SJCRH30 (cell line): Measurements from ENCODE around the gene PRM3. TPM values are rescaled to one million over a fixed set of nuclear protein-coding genes. Genes with fewer than 3 reads are reported as not detected.

Experiments
- DNase-seq, 2 experiments: peaks; one replicate each; pipeline ENCODE4 v3.0.0-alpha.2; 2015 to 2020
- H3K27ac ChIP-seq: fragments of 250-450 bp; sonication (Bioruptor Pico); 2 replicates; pipeline ENCODE4 v1.5.1; 2020; ENCODE audit warnings: mild to moderate bottlenecking, moderate library complexity
- H3K27me3 ChIP-seq: fragments of 250-450 bp; sonication (Bioruptor Pico); 2 replicates; pipeline ENCODE4 v1.5.1; 2020; ENCODE audit warnings: mild to moderate bottlenecking, moderate library complexity
- H3K36me3 ChIP-seq: fragments of 250-450 bp; sonication (Bioruptor Pico); 2 replicates; pipeline ENCODE4 v1.5.1; 2020; ENCODE audit warnings: mild to moderate bottlenecking, moderate library complexity
- H3K4me1 ChIP-seq: fragments of 250-450 bp; sonication (Bioruptor Pico); 2 replicates; pipeline ENCODE4 v1.5.1; 2020; ENCODE audit warnings: mild to moderate bottlenecking, moderate library complexity
- H3K4me3 ChIP-seq: fragments of 250-450 bp; sonication (Bioruptor Pico); 2 replicates; pipeline ENCODE4 v1.5.1; 2020; ENCODE audit warnings: mild to moderate bottlenecking, moderate library complexity
- H3K9me3 ChIP-seq: fragments of 250-450 bp; sonication (Bioruptor Pico); replicated peaks from 2 replicates; pipeline ENCODE4 v1.5.1; 2020; ENCODE audit warnings: mild to moderate bottlenecking, moderate library complexity
- total RNA-seq: library from RNA; depleted of rRNA; stranded (reverse); fragments of >200 nt; shearing (Covaris generic); gene quantifications from 2 replicates; pipeline ENCODE4 v1.2.3, GENCODE V29; 2014

Gene PRM3
- total RNA-seq, 1 experiment from 2014 or later: not detected

DNA sequence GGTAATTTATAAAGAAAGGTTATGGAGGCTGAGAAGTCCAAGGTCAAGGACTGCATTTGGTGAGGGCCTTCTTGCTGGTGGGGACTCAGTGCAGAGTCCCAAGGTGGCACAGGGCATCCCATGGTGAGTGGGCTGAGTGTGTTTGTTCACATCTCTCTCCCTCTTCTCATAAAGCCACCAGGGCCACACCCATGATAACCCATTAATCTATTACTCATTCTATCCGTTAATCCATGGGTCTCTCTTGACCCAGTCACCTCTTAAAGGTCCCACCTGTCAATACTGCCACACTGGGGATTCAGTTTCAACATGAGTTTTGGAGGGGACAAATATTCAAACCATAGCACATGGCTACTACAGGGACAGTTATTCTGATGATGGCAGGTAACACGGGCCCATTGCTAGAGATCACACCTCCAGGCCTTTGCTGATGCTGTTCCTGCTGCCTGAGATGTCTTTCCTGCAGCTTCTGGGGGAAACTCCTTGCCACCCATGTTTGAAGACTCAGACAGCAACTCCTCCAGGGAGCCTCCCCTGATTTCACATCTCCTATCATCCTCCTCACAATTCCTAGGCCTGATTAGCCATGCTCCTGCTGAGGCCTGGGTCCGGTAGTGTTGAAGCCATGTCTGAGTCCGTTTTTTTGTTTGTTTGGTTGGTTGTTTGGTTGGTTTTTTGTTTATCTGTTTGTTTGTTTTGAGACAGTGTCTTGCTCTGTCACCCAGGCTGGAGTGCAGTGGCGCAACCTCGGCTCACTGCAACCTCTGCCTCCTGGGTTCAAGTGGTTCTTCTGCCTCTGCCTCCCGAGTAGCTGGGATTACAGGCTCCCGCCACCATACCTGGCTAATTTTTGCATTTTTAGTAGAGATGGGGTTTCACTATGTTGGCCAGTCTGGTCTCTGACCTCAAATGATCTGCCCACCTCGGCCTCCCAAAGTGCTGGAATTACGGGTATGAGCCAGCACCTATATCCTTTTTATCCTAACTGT, 33.5 kb downstream of the PRM3 start:
- Histone ChIP-seq H3K36me3 (no peaks in the 10 kb centered on the region), H3K4me1 (no peaks in the 10 kb centered on the region; the same call in 1 of the 2 replicates), H3K27ac (no peak overlapping the region), H3K27me3 (no peaks in the 10 kb centered on the region), H3K9me3 (no peaks in the 10 kb centered on the region), H3K4me3 (no peak overlapping the region)
- DNase-seq: no peak

DNA sequence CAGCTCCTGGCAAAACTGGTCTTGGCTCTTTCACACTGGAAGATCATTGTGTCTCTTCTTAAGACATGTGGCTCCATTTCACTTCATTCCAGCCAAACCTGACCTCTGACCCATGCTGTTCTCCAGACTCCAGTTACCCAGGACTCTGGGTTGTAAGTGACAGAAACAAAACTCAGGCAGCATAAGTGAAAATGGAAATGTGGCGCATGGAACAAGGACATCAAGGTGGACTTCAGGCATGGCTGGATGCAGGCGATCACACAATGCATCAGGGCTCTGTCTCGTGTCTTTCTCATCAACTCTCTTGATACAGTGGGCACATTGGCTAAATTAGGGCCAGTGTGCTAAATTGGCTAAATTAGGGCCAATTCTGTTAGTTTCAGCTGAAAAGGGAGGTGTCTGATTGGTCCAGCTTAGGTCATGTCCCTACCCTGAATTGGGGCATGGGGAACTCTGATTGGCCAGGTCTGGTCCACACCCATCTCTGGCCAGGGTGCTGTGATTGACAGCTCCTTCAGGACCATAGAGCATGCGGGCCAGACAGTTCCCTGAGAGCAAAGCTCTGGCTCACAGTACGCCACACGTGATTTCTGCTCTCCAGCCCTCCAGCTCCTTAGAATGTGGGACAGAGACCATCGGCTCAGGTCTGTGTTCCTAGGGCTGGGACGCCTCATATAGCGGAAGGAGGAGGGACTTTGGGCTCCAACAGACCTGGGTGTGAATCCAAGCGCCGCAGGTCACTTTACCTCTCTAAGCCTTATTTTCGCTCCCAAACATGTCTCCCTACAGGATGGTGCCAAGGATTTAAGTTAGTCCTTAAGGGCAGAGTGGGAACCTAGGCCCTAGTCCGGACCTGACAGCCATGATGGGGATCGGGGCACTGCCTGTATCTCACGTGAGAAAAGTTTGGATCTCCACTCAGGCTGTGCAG, 34.9 kb downstream of the PRM3 start:
- Histone ChIP-seq H3K9me3 (no peaks in the 10 kb centered on the region), H3K4me1 (no peaks in the 10 kb centered on the region; the same call in 1 of the 2 replicates), H3K4me3 (no peak overlapping the region), H3K27me3 (no peaks in the 10 kb centered on the region), H3K36me3 (no peaks in the 10 kb centered on the region), H3K27ac (no peak overlapping the region)
- DNase-seq: no peak

DNA sequence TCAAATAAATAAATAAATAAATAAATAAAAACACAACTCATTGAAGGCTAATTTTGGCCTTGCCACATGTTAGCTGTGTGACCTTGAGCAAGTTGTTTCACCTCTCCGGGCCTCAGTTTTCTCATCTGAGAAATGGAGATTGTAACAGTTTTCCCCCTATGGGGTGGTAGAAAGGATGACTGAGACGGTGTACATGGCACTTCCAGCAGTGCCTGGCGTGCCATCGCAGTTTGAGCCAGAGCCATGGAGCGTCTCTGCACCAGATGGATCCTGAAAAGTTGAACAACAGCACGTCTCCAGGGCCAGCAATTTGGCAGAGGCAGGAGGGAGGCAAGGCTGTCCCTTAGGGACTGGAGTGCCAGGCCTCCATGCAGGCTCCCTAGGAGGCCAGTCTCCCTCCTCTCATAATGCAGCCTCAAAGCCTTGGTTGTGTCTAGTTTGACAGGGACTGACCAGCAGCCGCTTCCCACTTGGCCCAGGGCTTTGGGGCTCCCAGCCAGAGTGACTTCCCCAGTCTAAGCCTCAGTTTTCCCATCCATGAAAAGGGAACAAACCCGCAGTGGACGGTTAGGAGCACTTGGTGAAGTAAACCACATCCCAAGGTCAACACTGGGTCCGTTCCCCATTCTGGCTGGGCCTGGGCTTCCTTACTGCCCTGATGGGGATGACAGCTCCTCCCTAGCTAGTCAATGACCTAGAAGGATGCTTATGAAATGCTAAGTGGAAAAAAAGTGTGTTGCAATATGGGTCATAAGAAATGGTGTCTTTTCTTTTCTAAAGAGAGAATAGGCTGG, 36.8 kb downstream of the PRM3 start:
- Histone ChIP-seq H3K9me3 (no peaks in the 10 kb centered on the region), H3K4me1 (no peaks in the 10 kb centered on the region; the same call in 1 of the 2 replicates), H3K27ac (no peak overlapping the region), H3K27me3 (no peaks in the 10 kb centered on the region), H3K4me3 (no peak overlapping the region), H3K36me3 (no peaks in the 10 kb centered on the region)
- no peak for DNase-seq

DNA sequence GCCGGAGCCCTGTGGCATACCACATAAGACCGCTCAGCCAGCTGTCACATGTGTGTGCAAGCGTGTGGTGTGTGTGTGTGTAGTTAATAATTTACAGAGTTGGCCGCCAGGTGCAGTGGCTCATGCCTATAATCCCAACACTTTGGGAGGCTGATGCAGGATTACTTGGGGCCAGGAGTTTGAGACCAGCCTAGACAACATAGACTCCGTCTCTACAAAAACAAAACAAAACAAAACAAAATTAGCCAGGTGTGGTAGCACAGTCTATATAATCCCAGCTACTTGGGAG, 37.8 kb downstream of the PRM3 start:
- Histone ChIP-seq H3K4me1 (no peaks in the 10 kb centered on the region), H3K9me3 (no peaks in the 10 kb centered on the region), H3K36me3 (no peaks in the 10 kb centered on the region), H3K27me3 (no peaks in the 10 kb centered on the region), H3K4me3 (no peak overlapping the region), H3K27ac (no peak overlapping the region)
- no peak for DNase-seq

DNA sequence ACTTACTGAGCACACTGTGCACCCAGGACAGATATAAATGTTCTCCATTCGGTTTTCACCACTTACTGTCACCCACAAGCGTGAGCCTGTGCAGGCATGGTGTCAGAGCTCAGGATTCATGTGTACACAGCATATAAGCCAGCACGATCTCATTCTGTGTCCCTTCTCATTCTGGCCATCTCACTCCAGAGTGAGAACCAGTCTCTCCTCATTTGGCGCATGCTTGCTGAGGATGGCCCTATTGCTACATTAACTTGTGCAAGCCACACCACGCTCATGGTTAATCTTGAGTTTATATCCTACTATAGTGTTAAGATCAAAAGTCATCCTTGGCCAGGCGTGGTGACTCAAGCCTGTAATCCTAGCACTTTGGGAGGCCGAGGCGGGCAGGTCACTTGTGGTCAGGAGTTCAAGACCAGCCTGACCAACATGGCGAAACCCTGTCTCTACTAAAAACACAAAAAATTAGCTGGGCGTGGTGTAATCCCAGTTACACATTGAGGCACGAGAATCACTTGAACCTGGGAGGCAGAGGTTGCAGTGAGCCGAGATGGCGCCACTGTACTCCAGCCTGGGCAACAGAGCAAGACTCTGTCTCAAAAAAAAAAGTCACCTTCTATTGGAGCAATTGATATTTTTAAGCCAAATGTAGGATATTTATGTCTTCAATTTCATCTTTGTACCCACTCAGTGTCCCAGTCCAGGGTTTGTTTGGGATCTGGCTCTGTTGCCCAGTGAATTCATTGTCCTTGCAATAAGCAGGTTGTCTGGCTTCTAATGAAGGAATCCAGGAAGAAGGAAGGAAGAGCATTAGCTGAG, 38.3 kb downstream of the PRM3 start:
- no peak overlapping the region for H3K4me3 ChIP-seq
- no peaks in the 10 kb centered on the region for H3K27me3 ChIP-seq
- no peaks in the 10 kb centered on the region for H3K36me3 ChIP-seq
- H3K9me3 ChIP-seq: no peaks in the 10 kb centered on the region
- H3K27ac ChIP-seq: no peak overlapping the region
- H3K4me1 ChIP-seq: no peaks in the 10 kb centered on the region
- DNase-seq: no peak

DNA sequence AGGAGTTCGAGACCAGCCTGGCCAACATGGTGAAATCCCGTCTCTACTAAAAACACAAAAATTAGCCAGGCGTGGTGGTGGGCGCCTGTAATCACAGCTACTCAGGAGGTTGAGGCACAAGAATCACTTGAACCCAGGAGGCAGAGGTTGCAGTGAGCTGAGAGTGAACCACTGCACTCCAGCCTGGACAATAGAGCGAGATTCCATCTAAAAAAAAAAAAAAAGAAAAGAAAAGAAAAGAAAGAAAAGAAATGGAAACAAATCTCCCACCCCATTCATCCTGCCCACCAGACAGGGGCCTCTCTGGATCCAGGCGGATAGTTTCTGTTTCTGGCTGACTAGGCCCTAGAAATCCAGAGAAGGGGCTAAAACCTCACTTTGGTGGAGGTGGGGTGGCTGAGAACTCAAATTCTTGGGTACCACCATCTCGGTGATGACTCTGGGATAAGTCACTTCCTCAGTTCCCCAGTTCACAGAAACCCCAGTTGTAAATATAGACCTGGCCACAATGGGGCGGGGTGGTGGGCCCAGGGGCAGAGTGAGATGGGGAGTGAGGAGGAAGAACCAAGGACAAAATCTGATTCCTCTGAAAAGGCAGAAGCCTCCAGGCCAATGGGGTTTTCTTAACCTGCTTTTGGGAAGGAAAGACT, 39.6 kb downstream of the PRM3 start:
- H3K27ac ChIP-seq: no peak overlapping the region
- H3K27me3 ChIP-seq: no peaks in the 10 kb centered on the region
- H3K4me3 ChIP-seq: no peak overlapping the region
- H3K4me1 ChIP-seq: no peaks in the 10 kb centered on the region
- H3K9me3 ChIP-seq: no peaks in the 10 kb centered on the region
- DNase-seq: no peak
- H3K36me3 ChIP-seq: no peaks in the 10 kb centered on the region

DNA sequence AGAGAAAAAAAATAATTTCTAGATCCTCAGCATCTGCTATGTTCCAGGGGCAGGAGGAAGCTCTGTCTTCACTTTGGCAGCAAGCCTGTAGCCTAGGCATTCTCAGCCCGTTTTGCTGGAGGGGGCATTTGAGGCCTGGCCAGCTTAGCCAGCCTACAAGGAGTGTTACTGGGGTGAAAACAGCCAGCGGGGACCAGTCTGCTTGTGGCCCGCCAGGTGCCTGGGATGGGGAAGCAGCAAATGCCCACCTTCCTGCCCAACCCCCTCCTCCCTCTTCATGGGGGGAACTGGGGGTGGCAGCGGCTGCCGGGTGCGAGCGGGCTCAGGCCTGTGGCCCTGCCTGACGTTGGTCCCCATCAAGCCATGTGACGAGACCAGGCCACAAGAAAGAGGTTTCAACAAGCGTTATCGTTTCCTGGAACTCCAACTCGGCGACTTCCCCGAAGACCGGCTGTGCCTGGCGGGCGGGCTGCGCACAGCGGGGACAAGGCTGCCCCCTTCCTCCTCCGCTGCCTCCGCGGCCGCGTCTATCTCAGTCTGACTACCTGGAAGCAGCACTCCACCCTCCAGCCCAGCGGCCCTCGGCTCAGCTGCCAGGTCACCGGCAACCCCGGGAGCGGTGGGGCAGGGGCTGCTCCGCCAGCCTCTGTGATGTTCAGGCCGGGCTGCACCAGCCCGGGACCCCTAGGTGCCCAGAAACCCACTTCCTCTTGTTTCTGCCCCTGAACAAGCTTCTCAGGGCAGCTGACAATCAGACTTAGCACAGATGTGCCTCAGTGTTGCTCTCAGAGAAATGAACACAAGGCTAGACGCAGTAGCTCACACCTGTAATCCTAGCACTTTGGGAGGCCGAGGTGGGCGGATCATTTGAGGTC, 40.3 kb downstream of the PRM3 start:
- H3K36me3 ChIP-seq: no peaks in the 10 kb centered on the region

DNA sequence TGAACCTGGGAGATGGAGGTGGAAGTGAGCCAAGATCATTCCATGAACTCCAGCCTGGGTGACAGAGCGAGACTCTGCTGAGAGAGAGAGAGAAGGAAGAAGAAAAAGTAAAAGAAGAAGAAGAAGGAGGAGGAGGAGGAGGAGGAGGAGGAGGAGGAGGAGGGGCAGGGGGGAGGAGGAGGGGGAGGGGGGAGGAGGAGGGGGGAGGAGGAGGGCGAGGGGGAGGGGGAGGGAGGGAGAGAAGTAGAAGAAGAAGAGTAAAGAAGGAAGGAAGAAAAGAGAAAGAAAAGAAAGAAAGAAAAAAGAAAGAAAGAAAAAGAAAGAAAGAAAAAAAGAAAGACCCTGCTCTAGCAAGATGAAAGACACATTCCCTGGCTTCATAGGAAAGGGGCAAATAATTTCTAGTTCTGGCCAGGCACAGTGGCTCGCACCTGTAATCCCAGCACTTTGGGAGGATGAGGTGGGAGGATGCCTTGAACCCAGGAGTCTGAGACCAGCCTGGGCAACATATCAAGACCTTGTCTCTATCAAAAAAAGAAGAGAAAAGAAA, 41.1 kb downstream of the PRM3 start:
- Histone ChIP-seq H3K27me3 (no peaks in the 10 kb centered on the region), H3K4me1 (no peaks in the 10 kb centered on the region), H3K27ac (no peak overlapping the region), H3K4me3 (no peak overlapping the region), H3K36me3 (no peaks in the 10 kb centered on the region), H3K9me3 (no peaks in the 10 kb centered on the region)
- DNase-seq: no peak

More for the DNA sequence above, 40.3 kb downstream of the PRM3 start:
- Histone ChIP-seq H3K9me3 (no peaks in the 10 kb centered on the region), H3K27ac (no peak overlapping the region), H3K4me3 (no peak overlapping the region), H3K4me1 (no peaks in the 10 kb centered on the region), H3K27me3 (no peaks in the 10 kb centered on the region)
- no peak for DNase-seq

DNA sequence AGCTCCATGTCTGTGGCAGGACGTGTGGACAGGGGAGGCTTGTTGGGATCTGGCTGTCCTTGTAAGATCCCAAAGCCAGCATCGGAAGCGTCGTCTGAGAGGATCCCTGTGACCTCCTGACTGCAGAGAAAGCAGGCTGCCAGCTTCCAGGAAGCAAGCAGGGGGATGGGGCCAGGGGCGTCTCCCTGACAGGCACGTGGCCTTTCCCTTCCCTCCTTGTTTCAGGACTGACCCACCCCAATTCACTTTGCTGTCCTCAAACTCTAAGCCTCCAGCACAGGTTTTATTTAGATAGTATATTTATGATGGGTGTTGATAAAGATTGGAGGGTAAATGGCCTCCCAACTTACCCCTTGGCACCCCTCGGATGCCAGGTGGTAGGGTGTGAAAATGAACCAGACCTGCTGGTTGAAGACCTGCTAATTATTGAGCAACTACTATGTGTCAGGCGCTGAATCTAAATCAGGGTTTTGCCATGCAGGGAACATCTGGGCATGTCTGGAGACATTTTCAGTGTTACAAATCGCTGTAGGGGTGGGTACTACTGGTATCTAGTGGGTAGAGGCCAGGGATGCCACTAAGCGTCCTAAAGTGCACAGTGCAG, 42.0 kb downstream of the PRM3 start:
- no peak overlapping the region for H3K4me3 ChIP-seq

DNA sequence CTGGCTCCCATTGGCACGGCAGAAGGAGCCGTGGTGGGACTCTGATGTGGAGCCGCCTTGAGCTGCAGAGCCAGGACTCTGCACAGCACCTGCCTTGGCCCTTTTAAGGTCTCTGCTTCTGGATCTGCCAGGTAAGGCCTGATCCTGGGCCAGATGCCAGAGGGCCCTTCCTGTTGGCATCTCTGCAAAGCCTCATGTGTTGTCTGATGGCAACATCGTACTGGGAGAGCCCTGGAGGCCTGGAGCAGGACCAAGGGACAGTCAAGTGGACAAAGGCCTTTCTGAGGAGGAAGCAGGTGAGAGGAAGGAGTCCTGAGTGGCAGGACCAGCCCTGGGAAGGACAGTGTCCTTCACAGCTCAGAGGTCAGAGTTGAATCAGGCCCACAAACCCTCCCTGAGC, 43.5 kb downstream of the PRM3 start:
- Histone ChIP-seq H3K27me3 (no peaks in the 10 kb centered on the region), H3K27ac (no peak overlapping the region), H3K4me3 (no peak overlapping the region), H3K9me3 (no peaks in the 10 kb centered on the region), H3K36me3 (no peaks in the 10 kb centered on the region), H3K4me1 (no peaks in the 10 kb centered on the region)
- DNase-seq: no peak

More for the DNA sequence above, 42.0 kb downstream of the PRM3 start:
- Histone ChIP-seq H3K36me3 (no peaks in the 10 kb centered on the region), H3K4me1 (no peaks in the 10 kb centered on the region), H3K27ac (no peak overlapping the region), H3K9me3 (no peaks in the 10 kb centered on the region), H3K27me3 (no peaks in the 10 kb centered on the region)
- no peak for DNase-seq

DNA sequence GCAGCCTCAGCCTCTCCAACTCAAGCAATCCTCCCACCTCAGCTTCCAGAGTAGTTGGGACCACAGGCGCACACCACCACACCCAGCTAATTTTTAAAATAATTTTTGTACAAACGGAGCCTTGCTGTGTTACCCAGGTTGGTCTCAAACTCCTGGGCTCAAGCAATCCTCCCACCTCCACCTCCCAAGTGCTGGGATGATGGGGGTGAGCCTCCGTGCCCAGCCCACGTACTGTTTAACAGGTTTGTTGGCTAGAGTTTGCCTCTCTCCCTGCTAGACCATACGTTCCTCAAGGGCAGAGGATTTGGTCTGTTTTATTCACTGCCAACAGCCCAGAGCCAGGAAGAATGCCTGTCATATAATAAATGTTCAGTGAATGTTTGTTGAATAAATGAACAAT, 44.0 kb downstream of the PRM3 start:
- no peak overlapping the region for H3K27ac ChIP-seq
- no peaks in the 10 kb centered on the region for H3K9me3 ChIP-seq
- no peaks in the 10 kb centered on the region for H3K36me3 ChIP-seq
- H3K4me3 ChIP-seq: no peak overlapping the region
- H3K4me1 ChIP-seq: no peaks in the 10 kb centered on the region
- no peaks in the 10 kb centered on the region for H3K27me3 ChIP-seq
- DNase-seq: no peak
